ENCODE measurements around the gene RINL.
A peak's percentile ranks its signal among the peaks of the same experiment; 100 is the strongest.

Gene RINL

GRCh38 chr19:38849147-38849859, 28.8 kb downstream of the RINL start:
- no peak overlapping the region for H2AFZ ChIP-seq (ENCODE audit: low read depth, low read length)
- peak overlapping the region; percentile 44 to 66 for H3K4me3 ChIP-seq (ENCODE audit: low read depth in 1 of 2, low read length in 2 of 2)
- peaks cover 59% of the 10 kb centered on the region for H3K4me1 ChIP-seq (ENCODE audit: insufficient read depth, low read length)
- H3K79me2 ChIP-seq (ENCODE audit: insufficient read depth, low read length), result peaks cover 59% of the 10 kb centered on the region
- TF ChIP-seq, protein P1, sequence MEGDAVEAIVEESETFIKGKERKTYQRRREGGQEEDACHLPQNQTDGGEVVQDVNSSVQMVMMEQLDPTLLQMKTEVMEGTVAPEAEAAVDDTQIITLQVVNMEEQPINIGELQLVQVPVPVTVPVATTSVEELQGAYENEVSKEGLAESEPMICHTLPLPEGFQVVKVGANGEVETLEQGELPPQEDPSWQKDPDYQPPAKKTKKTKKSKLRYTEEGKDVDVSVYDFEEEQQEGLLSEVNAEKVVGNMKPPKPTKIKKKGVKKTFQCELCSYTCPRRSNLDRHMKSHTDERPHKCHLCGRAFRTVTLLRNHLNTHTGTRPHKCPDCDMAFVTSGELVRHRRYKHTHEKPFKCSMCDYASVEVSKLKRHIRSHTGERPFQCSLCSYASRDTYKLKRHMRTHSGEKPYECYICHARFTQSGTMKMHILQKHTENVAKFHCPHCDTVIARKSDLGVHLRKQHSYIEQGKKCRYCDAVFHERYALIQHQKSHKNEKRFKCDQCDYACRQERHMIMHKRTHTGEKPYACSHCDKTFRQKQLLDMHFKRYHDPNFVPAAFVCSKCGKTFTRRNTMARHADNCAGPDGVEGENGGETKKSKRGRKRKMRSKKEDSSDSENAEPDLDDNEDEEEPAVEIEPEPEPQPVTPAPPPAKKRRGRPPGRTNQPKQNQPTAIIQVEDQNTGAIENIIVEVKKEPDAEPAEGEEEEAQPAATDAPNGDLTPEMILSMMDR (IDR thresholded peaks at IDR 0.05; ENCODE audit: borderline replicate concordance, extremely low read depth, low read length, poor library complexity, severe bottlenecking), result no peak
- no peak for TF ChIP-seq EZH2 (IDR thresholded peaks at IDR 0.05; ENCODE audit: borderline replicate concordance, low read depth, low read length, severe bottlenecking)
- peaks cover 48% of the 10 kb centered on the region for H3K36me3 ChIP-seq (ENCODE audit: insufficient read depth, low read length)
- peak; percentile 97 for DNase-seq
- peak overlapping the region; percentile 88 for H3K27ac ChIP-seq (ENCODE audit: low read length)
- peak overlapping the region; percentile 99 for H3K9ac ChIP-seq (ENCODE audit: low read depth, low read length)
- no peaks in the 10 kb centered on the region for H3K27me3 ChIP-seq (ENCODE audit: insufficient read depth, low read length, poor library complexity)
- no peaks in the 10 kb centered on the region for H3K9me3 ChIP-seq (ENCODE audit: insufficient read depth, low read length, severe bottlenecking)
- peak overlapping the region; percentile 73 for H3K4me2 ChIP-seq (ENCODE audit: insufficient read depth, low read length)
- peaks cover 47% of the 10 kb centered on the region for H4K20me1 ChIP-seq (ENCODE audit: insufficient read depth, low read length)
- ATAC-seq (ENCODE audit: insufficient read depth, low read depth), result peak; percentile 13

DNA sequence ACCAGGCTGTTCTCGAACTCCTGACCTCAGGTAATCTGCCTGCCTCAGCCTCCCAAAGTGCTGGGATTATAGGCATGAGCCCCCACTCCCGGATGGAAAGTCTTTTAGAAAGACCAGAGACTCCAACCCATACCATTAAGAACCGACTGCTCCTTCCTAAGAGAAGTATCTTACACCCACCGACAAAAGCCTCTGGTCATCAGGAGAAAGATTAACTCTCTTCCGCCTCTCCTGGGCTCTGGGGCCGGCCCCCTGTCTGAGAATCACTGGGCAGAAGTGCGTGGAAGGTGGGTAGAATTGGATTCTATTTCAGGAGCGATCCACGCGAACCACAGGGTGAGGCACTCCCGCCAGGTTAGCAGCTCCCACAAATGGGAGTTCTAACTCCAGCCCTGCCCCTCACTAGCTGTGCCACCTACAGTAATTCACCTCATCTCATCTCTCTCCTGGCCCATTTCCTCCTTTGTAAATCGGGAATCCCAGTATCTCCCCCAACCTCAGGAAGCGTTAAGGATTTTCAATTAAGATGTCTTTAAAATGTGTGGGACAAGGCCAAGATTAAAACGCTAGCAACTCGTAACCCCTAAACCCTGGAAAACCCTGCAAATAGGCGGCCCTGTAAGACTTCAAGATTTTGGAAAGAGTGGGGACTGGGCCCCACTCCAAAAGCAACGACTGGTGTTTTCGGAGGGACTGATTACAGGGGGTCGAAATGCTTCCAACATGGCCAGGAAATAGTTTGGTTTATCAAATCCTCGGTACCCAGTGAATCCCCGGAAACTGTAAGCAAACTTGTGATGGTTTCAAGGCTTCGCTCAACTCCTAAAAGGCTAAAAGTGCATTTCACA, 29.6 kb downstream of the RINL start:
- TF ChIP-seq, protein P1 (IDR thresholded peaks at IDR 0.05; ENCODE audit: borderline replicate concordance, extremely low read depth, low read length, poor library complexity, severe bottlenecking), result no peak
- TF ChIP-seq EZH2 (IDR thresholded peaks at IDR 0.05; ENCODE audit: borderline replicate concordance, low read depth, low read length, severe bottlenecking), result no peak
- Histone ChIP-seq H2AFZ (ENCODE audit: low read depth, low read length) (no peak overlapping the region), H3K4me3 (ENCODE audit: low read depth in 1 of 2, low read length in 2 of 2) (peak overlapping the region; percentile 39 to 66), H3K27ac (ENCODE audit: low read length) (peak overlapping the region; percentile 82), H3K9me3 (ENCODE audit: insufficient read depth, low read length, severe bottlenecking) (no peaks in the 10 kb centered on the region), H4K20me1 (ENCODE audit: insufficient read depth, low read length) (peaks cover 55% of the 10 kb centered on the region), H3K36me3 (ENCODE audit: insufficient read depth, low read length) (peaks cover 56% of the 10 kb centered on the region), H3K27me3 (ENCODE audit: insufficient read depth, low read length, poor library complexity) (no peaks in the 10 kb centered on the region), H3K4me1 (ENCODE audit: insufficient read depth, low read length) (peaks cover 67% of the 10 kb centered on the region), H3K9ac (ENCODE audit: low read depth, low read length) (peak overlapping the region; percentile 99), H3K4me2 (ENCODE audit: insufficient read depth, low read length) (peak overlapping the region; percentile 73), H3K79me2 (ENCODE audit: insufficient read depth, low read length) (peaks cover 67% of the 10 kb centered on the region)
- DNase-seq, result no peak
- no peak for ATAC-seq (ENCODE audit: insufficient read depth, low read depth)

DNA sequence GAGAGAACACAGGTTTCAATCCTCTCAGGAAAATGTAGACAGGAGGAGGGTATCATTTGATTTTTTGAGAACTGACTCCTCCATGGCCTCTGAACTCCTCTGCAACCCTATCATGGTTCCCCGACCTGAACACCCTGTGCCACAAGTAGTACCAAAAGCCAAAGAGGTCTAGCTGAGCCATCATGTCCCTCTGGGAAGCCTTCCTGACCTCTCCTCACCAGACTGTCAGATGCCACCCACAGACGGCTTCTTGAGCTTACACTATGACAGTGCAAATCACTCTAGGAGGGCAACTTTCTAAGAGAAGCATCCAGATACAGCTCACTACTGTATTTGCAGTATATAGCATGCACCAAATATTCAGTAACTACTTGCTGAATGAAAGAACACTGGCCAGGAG, 32.0 kb downstream of the RINL start:
- peaks cover 78% of the 10 kb centered on the region for H4K20me1 ChIP-seq (ENCODE audit: insufficient read depth, low read length)
- no peaks in the 10 kb centered on the region for H3K27me3 ChIP-seq (ENCODE audit: insufficient read depth, low read length, poor library complexity)
- H3K9me3 ChIP-seq (ENCODE audit: insufficient read depth, low read length, severe bottlenecking), result no peaks in the 10 kb centered on the region
- H3K79me2 ChIP-seq (ENCODE audit: insufficient read depth, low read length), result peaks cover 84% of the 10 kb centered on the region
- no peak overlapping the region for H3K27ac ChIP-seq (ENCODE audit: low read length)
- peak overlapping the region; percentile 47; the same call in 1 of the 2 replicates for H3K4me2 ChIP-seq (ENCODE audit: insufficient read depth, low read length)
- H3K9ac ChIP-seq (ENCODE audit: low read depth, low read length), result no peak overlapping the region
- H3K4me1 ChIP-seq (ENCODE audit: insufficient read depth, low read length), result peaks cover 56% of the 10 kb centered on the region
- H2AFZ ChIP-seq (ENCODE audit: low read depth, low read length), result no peak overlapping the region
- H3K4me3 ChIP-seq (ENCODE audit: low read depth in 1 of 2, low read length in 2 of 2), result no peak overlapping the region
- no peak for DNase-seq
- H3K36me3 ChIP-seq (ENCODE audit: insufficient read depth, low read length), result peaks cover 80% of the 10 kb centered on the region
- TF ChIP-seq, protein P1 (IDR thresholded peaks at IDR 0.05; ENCODE audit: borderline replicate concordance, extremely low read depth, low read length, poor library complexity, severe bottlenecking), result no peak
- TF ChIP-seq EZH2 (IDR thresholded peaks at IDR 0.05; ENCODE audit: borderline replicate concordance, low read depth, low read length, severe bottlenecking), result no peak
- ATAC-seq (ENCODE audit: insufficient read depth, low read depth), result no peak

All from DND-41 (cell line).